ENCODE data around the gene MAN2B2. TPM values are rescaled to one million over a fixed set of nuclear protein-coding genes. Genes with fewer than 3 reads are reported as not detected.

MAN2B2 gene
- total and polyA plus RNA-seq, 8 donors, result 12.7 to 22.9 (median 17.1) TPM

DNA sequence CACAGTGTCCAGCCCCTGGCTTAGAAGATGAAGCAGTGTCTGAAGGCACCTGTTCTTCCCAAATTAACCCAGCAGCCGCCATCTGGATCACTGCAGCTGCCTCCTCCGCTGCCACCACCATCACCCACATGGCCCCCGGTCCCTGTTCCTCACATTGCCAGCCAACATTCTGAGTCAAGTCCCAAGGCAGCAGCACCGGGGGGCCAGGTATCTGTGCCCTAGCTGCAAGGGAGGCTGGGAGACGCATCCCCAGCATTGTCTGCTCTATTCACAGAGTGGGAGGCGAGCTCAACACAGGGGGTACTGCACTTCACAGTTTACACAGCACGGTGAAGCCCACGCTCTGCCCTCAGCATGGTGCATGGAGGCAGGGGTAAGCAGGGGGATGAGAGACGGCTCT, 42.3 kb upstream of the MAN2B2 start:
- WGBS, 2 donors, result 53 to 68% methylated on average over 9 of the region's 9 CpGs
- H3K4me1 ChIP-seq, result no peaks in the 10 kb centered on the region
- TF ChIP-seq, protein P1, sequence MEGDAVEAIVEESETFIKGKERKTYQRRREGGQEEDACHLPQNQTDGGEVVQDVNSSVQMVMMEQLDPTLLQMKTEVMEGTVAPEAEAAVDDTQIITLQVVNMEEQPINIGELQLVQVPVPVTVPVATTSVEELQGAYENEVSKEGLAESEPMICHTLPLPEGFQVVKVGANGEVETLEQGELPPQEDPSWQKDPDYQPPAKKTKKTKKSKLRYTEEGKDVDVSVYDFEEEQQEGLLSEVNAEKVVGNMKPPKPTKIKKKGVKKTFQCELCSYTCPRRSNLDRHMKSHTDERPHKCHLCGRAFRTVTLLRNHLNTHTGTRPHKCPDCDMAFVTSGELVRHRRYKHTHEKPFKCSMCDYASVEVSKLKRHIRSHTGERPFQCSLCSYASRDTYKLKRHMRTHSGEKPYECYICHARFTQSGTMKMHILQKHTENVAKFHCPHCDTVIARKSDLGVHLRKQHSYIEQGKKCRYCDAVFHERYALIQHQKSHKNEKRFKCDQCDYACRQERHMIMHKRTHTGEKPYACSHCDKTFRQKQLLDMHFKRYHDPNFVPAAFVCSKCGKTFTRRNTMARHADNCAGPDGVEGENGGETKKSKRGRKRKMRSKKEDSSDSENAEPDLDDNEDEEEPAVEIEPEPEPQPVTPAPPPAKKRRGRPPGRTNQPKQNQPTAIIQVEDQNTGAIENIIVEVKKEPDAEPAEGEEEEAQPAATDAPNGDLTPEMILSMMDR (IDR thresholded peaks at IDR 0.05), result no peak
- intact Hi-C loops (cut with DNase I), result no loop called here
- peak in 1 of 6 donors; percentile 27 for DNase-seq
- FAIRE-seq, result no peak
- no peaks in the 10 kb centered on the region for H3K27me3 ChIP-seq
- no peak overlapping the region for H3K4me3 ChIP-seq
- no peaks in the 10 kb centered on the region for H3K36me3 ChIP-seq
- H3K9me3 ChIP-seq, result no peaks in the 10 kb centered on the region
- ATAC-seq, result no peak
- no peak overlapping the region for H3K27ac ChIP-seq

DNA sequence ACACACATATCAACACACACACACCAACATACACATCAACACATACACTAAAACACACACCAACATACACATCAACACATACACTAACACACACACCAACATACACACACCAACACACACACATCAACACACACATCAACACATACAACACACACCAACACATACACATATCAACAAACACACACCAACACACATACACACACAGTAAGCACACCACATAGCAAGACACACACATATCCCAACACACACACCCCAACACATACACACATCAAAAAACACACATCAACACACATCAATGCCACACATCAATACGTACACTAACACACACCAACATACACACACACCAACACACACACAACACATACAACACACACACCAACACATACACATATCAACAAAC, 40.9 kb upstream of the MAN2B2 start:
- FAIRE-seq, result no peak
- Histone ChIP-seq H3K36me3 (no peaks in the 10 kb centered on the region), H3K27ac (no peak overlapping the region), H3K4me1 (no peaks in the 10 kb centered on the region), H3K27me3 (peaks cover 0 to 6% (median 0%) of the 10 kb centered on the region in 4 donors), H3K9me3 (no peaks in the 10 kb centered on the region), H3K4me3 (no peak overlapping the region)
- TF ChIP-seq, protein P1 (IDR thresholded peaks at IDR 0.05), result no peak
- intact Hi-C loops (cut with DNase I), result no loop called here
- 0 to 83% methylated on average over 1 of the region's 1 CpG for WGBS, 2 donors
- no peak for ATAC-seq
- DNase-seq, result no peak

DNA sequence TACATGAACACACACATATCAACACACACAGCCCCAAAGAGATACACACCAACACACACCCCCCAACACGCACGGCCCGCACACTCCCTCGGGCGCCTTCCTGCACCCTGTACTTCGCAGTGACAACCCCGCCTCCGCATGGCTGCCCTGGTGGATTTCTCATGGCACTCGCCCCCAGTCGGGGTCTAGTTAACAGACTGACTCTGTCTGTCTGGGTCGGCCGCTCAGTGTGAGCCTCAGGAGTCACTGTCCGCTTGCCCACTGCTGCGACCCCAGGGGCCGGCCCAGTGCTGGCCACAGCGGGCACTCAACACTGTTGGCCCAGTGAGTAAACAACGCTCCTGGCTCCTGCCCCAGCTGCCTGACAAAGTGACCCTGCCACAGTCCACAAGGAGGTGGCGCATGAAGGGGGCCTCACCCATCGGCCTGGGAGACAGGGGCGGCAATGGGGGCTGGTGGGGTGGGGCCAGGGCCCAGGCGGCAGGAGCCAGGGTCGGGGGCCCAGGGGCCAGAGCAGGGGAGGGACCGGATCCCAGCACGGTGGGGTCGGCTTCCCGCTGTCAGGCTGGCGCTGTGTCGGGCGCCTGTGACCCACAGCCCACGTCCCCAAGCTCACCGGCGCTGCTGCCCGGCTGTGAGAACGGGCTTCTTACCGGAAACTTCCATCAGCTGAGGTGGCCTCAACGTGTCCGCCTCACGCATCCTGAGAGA, 40.2 kb upstream of the MAN2B2 start:
- intact Hi-C loops (cut with DNase I), result no loop called here
- ATAC-seq (no peak), DNase-seq (peak in 1 of 6 donors; percentile 60), FAIRE-seq (no peak)
- TF ChIP-seq, protein P1 (IDR thresholded peaks at IDR 0.05), result no peak
- Histone ChIP-seq H3K36me3 (no peaks in the 10 kb centered on the region), H3K9me3 (no peaks in the 10 kb centered on the region), H3K27ac (no peak overlapping the region), H3K27me3 (peaks cover 0 to 7% (median 0%) of the 10 kb centered on the region in 4 donors), H3K4me1 (no peaks in the 10 kb centered on the region), H3K4me3 (no peak overlapping the region)
- 77 to 91% methylated on average over 36 to 38 of the region's 38 CpGs for WGBS, 2 donors

DNA sequence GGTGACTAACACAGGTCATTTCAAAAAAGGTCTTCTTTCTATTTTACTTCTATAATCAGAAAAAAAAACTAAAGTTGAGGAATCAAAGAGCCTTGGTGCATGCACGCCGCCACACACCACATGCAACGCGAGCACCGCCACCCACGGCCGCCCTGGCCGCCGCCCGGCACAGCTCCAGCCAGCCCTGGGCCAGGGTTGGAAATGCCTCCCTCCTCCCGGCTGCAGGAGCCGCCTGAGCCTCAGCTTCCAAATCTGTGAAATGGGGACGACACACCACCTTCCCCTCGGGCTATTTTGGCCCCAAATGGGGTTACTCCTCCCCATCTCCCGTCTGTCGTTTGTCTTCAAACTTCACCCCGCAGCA, 39.7 kb upstream of the MAN2B2 start:
- Histone ChIP-seq H3K4me3 (no peak overlapping the region), H3K27me3 (peaks cover 0 to 13% (median 0%) of the 10 kb centered on the region in 4 donors), H3K36me3 (no peaks in the 10 kb centered on the region), H3K27ac (no peak overlapping the region), H3K9me3 (no peaks in the 10 kb centered on the region), H3K4me1 (no peaks in the 10 kb centered on the region)
- TF ChIP-seq, protein P1 (IDR thresholded peaks at IDR 0.05), result no peak
- intact Hi-C loops (cut with DNase I), result no loop called here
- WGBS, 2 donors, result 69 to 87% methylated on average over 17 of the region's 17 CpGs
- DNase-seq, result no peak
- no peak for FAIRE-seq
- no peak for ATAC-seq

DNA sequence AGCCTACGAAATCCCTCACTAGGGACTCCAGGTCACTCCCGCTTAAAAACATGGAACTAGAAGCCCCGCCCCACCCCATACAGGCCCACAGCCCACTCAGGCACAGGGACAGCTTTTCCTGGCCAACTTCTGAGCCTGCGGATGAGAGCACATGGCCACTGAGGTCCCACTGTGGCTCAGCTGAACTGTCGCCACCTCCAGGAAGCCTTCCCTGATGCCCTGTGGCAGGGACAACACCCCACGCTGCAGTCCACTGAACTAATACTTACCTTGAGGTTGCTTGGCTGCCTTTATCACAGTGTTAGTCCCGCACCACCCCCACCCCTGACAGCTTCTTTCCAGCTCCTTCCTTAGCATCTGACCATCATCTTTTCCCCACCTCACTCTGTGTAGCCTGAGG, 39.3 kb upstream of the MAN2B2 start:
- Histone ChIP-seq H3K9me3 (no peaks in the 10 kb centered on the region), H3K27me3 (peaks cover 0 to 16% (median 0%) of the 10 kb centered on the region in 4 donors), H3K36me3 (no peaks in the 10 kb centered on the region), H3K4me1 (no peaks in the 10 kb centered on the region), H3K4me3 (no peak overlapping the region), H3K27ac (no peak overlapping the region)
- FAIRE-seq (no peak), ATAC-seq (no peak), DNase-seq (no peak)
- intact Hi-C loops (cut with DNase I), result no loop called here
- 72 to 83% methylated on average over 7 of the region's 7 CpGs for WGBS, 2 donors
- TF ChIP-seq, protein P1 (IDR thresholded peaks at IDR 0.05), result no peak
